HG03342 (cell line): Measurements from ENCODE around the gene PDGFD.
"Not testable (repeated sequence)": the region's sequence is repeated elsewhere in the genome, so short reads cannot be mapped to it uniquely, and the experiment has no call there.

Experiments used
- ATAC-seq: cut with Tn5 transposase; IDR thresholded peaks from one replicate; pipeline ENCODE4 v1.9.1; 2021; ENCODE audit warnings: mild to moderate bottlenecking, moderate library complexity; ENCODE audit not compliant: unreplicated experiment

PDGFD gene

DNA sequence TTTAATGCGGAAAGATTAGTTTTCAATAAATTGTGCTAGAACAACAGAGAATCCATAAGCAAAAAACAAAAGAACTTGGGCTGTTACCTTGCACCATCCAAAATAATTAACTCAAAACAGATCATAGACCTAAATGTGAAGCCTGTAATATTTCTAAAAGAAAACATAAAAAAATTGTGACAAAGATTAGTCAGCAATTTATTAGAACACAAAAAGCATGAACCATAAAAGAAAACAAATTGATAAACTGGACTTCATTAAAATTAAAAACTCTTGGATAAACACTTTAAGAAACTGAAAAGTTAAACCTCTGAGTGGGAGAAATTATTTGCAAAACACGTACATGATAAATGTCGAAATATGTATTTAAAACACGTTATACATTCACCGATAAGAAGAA is 106.0 kb downstream of the PDGFD start:
- ATAC-seq, result no peak

DNA sequence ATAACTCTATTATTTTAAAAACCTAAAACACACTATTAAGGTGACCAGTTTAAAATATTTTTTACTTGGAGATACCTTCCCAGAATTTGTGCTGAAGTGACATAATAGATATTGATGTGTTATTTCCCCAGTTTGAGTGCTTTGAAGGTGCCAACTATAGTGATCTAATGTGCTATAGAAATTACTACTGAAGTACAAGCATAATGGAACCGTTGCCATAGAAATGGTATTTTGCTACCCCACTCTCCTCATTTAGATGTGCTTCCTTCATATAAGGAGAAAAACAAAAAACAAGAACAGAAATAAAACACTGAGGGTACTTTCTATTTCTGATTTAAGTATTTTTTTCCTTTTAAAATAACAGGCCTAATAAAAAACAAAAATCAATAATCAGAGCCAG is 108.4 kb downstream of the PDGFD start:
- ATAC-seq, result no peak

DNA sequence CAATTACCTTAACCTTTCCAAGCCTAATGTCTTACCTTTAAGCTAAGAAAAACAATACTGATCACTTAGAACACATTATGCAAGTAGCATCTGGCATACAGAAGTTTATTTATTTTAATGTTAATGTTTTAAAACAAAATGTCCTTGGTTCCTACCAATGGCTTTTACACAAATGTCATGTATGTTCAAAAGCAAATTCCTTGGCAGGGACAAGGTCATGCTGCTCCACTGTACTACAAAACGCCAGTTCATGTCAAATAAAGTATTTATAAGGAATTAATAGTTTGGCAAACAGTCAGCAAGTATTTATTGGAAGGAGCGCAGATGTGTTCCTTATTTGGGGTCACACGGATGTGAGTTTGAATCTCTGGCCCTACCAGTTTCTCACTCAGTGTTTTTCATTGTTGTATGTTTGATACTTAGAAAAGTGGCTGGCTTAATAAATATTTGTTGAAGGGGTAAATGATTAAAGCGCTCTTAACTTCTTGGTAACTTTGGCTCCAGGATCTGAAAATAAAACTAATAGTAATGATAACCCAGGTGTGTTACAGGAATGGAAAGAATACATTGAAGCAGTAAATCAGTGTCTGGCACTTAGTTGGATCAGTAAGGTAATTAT is 108.9 kb downstream of the PDGFD start:
- ATAC-seq, result no peak

DNA sequence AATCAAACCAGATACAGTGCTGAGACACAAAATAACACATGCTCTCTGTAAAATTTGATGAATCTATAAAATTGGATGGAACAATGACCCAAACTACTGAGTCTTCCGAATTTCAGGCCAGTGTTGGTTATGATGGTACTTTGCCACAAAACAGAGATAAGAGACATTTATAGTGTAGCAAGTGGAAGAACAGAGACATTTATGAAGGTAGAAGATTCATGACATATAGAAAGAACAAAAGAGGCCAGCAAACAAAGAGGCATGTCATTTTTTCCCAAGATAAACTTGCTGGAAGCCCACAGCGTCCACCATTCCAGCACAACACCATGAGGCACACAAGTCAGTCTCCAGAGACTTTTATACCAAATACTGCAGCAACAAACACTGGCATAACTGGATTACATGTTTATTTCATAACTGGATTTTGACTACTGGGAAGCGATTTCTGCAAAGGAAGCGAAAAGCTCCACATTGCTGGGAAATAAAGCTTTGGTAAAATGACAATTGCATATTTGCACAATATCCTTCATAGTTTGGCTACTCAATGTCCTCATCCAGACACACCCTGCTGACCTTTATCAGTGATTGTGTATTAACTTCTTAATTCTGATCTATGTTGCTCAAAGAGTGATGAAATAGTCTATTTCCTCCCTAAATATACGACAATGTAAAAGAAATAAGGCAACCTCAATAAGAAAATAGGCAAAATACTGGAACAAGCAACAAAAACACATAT is 110.0 kb downstream of the PDGFD start:
- no peak for ATAC-seq

DNA sequence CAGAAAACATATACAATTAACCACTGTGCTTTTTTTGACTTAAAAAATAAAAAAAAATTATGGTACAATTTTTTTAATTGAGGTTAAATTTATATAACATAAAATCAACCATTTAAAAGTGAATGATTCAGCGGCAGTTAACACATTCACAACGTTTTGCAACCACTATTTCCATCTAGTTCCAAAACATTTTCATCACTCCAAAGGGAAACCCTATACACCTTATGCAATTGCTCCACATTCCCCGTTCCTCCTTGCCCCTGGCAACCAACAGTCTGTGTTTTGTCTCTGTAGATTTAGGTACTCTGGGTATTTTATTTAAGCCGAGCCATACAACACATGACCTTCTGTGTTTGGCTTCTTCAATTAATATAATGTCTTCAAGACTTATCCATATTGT is 112.2 kb downstream of the PDGFD start:
- no peak for ATAC-seq

DNA sequence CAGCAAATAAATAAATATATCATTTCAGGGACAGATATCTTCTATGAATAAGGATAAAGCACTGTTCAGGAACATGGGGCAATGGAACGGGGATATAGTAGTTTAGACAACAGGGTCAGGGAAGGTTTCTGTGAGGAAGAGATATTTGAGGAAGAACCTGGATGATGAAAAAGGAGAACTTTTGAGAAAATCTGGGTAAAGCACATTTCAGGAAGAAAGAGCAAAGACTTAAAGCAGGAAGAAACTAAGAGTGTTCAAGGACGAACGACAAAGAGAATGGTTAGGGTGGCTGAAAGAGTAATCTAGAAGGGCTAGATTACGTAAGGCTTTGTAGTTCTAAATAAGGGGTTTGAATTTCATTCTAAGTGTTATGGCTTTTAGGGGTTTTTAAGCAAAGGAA is 114.8 kb downstream of the PDGFD start:
- ATAC-seq, result no peak

DNA sequence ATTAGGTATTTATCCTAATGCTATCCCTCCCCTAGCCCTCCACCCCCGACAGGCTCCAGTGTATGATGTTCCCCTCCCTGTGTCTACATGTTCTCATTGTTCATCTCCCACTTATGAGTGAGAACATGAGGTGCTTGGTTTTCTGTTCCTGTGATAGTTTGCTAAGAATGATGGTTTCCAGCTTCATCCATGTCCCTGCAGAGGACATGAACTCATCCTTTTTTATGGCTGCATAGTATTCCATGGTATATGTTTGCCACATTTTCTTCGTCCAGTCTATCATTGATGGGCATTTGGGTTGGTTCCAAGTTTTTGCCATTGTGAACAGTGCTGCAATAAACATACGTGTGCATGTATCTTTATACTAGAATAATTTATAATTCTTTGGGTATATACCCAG is 117.1 kb downstream of the PDGFD start:
- not testable (repeated sequence) for ATAC-seq

DNA sequence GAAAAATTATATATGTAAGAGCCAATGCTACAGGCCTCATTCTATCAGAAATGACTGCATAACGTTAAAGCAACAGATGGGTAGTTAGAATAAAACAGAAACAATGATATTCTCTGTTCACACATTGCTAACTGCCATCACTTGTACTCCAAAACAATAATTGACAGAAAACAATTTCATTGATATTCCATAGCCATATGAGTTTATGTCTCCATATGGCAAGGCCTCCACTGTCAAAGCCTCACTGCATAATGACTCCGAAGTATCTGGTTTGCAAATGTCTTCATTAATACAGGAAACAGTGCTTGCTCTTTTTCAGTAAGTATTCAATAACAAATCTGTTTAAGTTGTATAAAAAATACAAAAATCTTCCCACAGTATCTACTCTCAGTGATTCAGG is 117.6 kb downstream of the PDGFD start:
- ATAC-seq, result no peak

DNA sequence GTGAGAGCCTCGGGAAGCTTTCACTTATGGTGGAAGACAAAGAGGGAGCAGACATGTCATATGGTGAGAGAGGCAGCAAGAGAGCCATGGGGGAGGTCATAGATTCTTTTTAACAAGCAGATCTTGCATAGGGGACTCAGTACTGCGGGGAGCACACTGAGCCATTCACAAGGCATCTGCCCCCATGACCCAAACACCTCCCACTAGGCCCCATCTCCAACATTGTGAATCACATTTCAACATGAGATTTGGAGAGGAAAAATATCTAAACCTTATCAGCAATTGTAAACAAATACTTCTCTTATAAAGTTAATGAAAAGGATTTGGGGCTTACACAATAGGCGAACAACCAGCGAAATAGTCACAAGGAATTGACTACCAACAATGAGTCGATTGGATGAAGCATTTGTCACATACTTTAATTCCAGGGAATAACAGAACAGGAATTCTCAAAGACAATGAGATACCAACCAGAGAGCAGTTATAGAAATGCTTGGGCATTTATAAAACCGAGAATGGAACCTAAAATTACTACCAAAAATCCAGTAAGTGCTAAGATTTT is 120.2 kb downstream of the PDGFD start:
- ATAC-seq, result no peak

DNA sequence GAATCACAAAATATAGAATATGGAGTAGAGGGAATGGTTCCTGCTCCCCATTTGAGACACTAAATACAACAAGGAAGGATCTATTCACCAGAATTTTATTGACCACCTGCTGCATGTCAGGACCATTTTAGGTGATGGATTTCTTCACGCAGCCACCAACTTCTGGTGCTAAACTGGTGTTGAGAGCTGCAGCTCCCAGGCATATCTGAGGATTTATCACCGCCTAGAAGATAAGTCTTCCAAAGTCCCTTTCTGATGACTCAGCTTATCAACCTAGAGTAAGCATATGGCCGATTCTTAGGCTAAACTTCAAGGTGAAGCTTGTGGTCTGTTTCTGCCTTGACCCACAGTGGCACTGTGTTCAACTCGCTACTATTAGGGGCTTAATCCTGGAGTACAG is 120.8 kb downstream of the PDGFD start:
- no peak for ATAC-seq

DNA sequence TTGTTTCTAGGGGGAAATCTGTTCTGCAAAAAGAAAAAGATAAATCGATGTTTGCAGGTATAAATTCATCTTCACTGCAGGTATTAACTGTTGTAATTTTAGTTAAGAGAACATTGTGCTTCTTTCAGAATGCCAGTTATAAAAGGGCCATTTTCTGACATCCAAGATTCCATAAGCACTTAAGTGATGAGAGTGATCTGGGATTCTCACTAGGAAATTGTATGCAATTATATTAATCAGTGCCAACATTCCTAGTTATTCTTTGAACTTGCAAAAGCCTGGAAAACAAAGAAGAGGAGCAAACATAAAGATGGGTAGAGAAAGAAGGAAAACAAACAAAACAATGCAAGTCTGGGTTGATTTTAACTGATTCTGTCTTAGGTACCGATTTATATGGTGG is 122.2 kb downstream of the PDGFD start:
- no peak for ATAC-seq

DNA sequence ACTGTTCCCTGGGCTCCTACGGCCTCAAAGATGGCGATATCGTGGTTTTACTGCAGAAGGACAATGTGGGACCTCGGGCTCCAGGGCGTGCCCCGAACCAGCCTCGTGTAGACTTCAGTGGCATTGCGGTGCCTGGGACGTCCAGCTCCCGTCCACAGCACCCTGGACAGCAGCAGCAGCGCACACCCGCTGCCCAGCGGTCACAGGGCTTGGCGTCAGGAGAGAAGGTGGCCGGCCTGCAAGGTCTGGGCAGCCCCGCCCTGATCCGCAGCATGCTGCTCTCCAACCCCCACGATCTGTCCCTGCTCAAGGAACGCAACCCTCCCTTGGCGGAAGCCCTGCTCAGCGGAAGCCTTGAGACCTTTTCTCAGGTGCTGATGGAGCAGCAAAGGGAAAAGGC is 127.0 kb downstream of the PDGFD start:
- ATAC-seq, result no peak

DNA sequence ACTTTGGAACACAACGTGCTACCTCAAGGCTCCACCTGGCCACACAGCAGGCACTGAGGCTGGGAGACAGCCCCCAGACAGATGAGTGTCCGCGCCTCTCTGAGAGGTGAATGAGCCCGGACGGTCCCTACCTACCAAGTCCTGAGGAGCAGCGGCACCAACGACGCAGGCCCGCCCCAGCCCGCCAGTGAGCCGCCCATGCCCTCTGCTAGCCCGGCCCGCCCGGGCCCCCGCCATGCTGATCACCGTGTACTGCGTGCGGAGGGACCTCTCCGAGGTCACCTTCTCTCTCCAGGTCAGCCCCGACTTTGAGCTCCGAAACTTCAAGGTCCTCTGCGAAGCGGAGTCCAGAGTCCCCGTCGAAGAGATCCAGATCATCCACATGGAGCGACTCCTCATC is 127.4 kb downstream of the PDGFD start, which contains the start of gene DDI1:
Gene DDI1 (plus strand): TSS at position 53 of the 400 bp plus-strand sequence. CDS start 183 bp downstream, at position 236.
- ATAC-seq, result no peak

DNA sequence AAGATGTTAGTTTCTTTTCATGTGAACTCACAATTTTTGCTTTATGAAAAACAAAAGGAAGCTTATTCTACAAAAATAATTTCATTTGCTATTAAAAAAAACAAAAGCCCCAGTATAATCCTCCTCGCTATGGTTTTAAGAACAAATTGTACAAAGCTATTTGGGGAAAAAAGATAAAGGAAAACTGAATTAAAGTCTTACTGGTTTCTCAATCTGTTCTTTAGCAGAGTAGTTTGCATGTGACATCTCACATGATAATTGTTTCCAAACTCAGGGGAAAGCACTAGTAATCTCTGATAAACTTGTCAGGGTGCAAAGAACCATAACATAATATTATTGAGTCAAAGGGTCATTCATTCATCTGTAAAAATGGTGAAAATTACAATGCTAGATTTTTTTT is 130.4 kb downstream of the PDGFD start:
- ATAC-seq, result no peak

DNA sequence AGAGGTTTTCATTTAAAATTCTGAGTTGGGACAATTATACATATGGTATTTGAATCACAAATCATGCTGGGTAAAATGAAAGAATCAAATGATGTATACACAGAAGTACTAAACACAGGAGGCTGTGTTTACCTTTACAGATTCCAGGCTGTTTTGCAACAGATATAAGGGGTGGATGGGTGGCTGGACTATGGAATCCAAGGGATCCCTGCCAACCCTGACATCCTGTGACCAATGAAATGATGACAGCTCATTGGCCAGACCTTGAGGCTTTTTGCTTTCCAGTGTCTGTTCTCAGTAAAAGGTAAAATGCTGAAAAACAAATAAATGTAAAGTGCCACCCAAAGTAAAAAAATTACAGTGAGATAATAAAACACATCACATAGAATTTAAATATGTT is 130.8 kb downstream of the PDGFD start:
- ATAC-seq, result no peak

DNA sequence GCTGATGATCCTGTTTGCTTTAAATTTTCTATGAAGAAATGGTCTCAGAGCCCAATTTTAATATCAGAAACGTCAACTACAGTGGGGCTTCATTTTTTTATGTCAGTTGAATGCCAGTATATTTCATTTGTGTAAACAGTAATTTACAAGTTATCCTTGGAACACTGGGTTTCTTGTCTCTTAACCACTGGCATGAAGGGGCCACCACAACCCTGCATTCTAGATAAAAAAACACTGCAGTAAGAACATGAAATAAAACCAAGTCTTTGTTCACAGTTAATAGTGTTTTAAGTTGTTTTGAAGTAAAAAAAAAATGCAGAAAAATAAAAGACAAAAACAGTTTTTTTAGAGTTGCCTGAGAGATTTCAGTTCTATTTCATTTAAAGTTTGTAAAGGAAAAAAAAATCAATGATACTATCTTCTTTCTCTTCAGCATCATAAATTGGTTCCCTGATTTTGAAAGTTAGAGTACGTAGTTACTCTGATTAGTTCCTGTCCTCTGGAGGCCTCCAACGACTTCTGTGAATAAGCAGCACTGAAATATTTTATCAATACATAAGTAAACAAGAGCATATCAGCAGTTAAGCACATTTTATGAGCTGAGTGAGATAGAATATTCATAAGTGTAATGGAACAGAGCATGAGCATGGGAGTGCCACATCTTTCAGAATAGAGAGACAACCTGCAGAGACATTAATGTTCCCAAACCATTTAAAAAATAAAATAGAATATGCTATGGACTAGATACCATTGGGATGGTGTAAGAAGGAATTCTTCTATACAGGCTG is 135.3 kb downstream of the PDGFD start:
- no peak for ATAC-seq

DNA sequence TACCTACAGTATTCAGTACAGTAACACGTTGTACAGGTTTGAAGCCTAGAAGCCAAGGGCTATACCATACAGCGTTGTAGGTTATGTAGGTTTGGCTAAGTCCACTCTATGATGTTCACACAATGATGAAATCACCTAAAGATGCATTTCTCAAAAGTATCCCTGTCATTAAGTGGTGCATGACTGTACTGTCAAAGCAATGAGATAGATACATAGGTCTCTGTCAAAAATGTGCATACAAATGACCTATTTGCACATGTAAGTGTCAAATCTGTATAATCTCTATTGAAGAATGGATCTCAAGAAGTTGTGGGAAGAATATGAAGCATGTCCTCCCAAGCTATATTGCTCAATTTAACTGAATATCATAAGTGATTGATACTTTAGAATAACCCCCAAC is 139.4 kb downstream of the PDGFD start:
- ATAC-seq, result no peak

DNA sequence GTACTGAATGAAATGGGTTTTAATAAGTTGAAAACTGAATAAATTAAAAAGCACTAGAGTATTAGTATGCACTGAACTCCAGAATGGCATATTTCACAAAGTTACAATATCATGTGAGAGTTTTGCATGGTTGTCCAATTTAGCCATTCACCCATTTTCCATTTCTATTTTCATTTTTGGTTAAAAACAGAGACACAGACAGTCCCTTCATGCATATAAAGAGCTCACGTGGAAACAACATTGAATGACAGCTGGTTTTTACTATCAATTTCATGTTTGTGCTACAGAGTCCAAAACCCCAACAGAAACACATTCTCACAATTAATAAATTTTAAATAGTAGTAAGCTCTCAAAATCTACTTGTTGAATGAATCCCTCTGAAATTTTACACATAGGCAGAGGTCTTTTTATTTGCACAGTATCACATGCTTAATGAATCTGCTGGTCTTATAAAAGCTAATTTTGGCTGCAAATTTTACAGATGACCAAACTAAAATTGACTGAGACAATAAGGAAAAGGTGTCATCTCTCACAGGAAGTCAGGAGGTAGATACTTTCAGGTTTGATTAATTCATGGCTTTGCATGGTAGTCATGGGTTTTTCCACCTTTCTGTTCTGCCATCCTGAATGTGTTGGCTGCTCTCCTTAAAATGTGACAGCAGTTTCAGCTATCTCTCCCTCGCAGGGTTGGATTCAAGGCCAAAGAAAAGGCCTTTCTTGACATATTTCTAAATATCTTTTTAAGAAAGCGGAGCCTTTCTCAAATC is 148.1 kb downstream of the PDGFD start:
- peak; percentile 89 for ATAC-seq

DNA sequence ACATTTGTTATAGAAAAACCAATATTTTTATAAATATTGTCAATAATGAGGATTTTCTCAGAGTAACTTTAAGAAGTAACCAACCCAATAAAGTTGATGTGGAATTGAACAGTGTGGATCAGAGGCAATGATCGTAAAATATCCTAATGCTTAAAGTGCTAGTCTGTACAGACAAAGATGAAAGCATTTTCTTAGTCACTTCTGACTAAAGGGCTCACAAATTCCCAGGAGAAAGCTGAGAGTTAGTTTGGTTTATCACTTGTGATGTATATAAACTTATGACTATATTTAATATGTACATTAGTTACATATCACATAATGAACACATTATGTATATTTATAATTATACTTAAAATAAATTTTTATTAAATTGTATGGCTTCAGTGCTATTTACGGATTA is 152.9 kb downstream of the PDGFD start:
- ATAC-seq, result no peak

DNA sequence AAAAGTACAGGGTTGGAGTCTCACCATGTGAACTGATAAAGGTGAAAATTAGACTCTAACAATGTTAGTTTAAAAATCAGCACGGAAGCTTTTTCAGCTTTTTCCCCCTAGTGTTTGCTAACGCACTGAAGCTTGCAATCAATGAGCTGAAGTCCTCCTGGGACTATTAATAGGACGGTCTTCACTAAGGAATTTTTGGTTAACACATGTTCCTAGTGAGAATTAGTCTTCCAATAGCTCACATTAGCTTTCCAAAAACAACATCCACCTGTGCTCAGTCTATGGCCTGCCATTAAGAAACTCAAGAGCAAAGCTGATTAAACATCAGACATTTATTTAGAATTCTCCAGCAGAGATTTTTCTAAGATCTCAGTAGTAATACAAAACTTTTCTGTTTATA is 154.2 kb downstream of the PDGFD start:
- no peak for ATAC-seq
